AG04450 (cell line): ENCODE data around the gene PPY. TPM values are rescaled to one million over a fixed set of nuclear protein-coding genes. Genes with fewer than 3 reads are reported as not detected.

ENCODE experiments used
- CTCF ChIA-PET: fragments of 300-600, 350-600 bp; formaldehyde crosslinking; extraction: SDS; loops from one replicate; lab custom pipeline; 2022; ENCODE audit warnings: antibody characterized with exemption, inconsistent platforms; lab: Charles Lee
- POLR2A ChIA-PET: fragments of 350-600 bp; formaldehyde crosslinking; extraction: SDS; loops from one replicate; lab custom pipeline; 2021; ENCODE audit warnings: antibody characterized with exemption, inconsistent platforms; lab: Yijun Ruan, JAX
- DNase-seq: peaks from one replicate; pipeline ENCODE4 v3.0.0-alpha.2; 2011; ENCODE audit warnings: low read depth, low spot score
- H3K27ac ChIP-seq: one replicate; pipeline ENCODE4 v1.5.1; 2012; ENCODE audit warnings: low read depth, low read length, control low read depth
- H3K27me3 ChIP-seq: one replicate; pipeline ENCODE4 v1.6.0; 2012; ENCODE audit warnings: low read length; ENCODE audit not compliant: control insufficient read depth, insufficient read depth
- H3K4me3 ChIP-seq: 2 replicates; pipeline ENCODE4 v1.5.1; 2011; ENCODE audit warnings: mild to moderate bottlenecking, low read depth, low read length, control low read depth
- H3K9me3 ChIP-seq: 2 replicates; pipeline ENCODE4 v1.5.1; 2012; ENCODE audit warnings: low read length; ENCODE audit not compliant: control insufficient read depth, insufficient read depth
- CTCF ChIP-seq: IDR thresholded peaks from 2 replicates; pipeline ENCODE4 v1.5.1; 2011; ENCODE audit warnings: low read depth, low read length, control low read depth, inconsistent platforms
- polyA plus RNA-seq: library from polyadenylated mRNA; depleted of rRNA; stranded (reverse); fragments of >200 nt; gene quantifications from 2 replicates; pipeline ENCODE4 v1.2.3, GENCODE V29; 2011

The PPY gene
- polyA plus RNA-seq, 1 experiment = not detected

- Histone ChIP-seq H3K4me3 (no peak overlapping the region), H3K27ac (no peak overlapping the region), H3K27me3 (peaks cover 37% of the 10 kb centered on the region), H3K9me3 (no peaks in the 10 kb centered on the region; the same call in 1 of the 2 replicates)
- DNase-seq = no peak
- no peak for TF ChIP-seq CTCF
- ChIA-PET POLR2A (no interaction called here), CTCF (no interaction called here)
These were observed 36.8 kb downstream of the PPY start for GRCh38 chr17:43905400-43905984.

- CTCF ChIA-PET = interaction anchor here (0.7 to 2.1 kb wide), 3 partner anchors 8 to 56 kb away, joined by 3 to 5 read pairs (median 3); no protein-coding TSS in a partner anchor
- POLR2A ChIA-PET = no interaction called here
- TF ChIP-seq CTCF = no peak
- H3K27me3 ChIP-seq = peaks cover 33% of the 10 kb centered on the region
- no peak overlapping the region for H3K4me3 ChIP-seq
- no peaks in the 10 kb centered on the region; the same call in 1 of the 2 replicates for H3K9me3 ChIP-seq
- no peak overlapping the region for H3K27ac ChIP-seq
- no peak for DNase-seq
These were observed 40.3 kb downstream of the PPY start for GRCh38 chr17:43901861-43902589.

GRCh38 chr17:43900858-43901754 is 41.2 kb downstream of the PPY start:
- DNase-seq = no peak
- Histone ChIP-seq H3K27ac (no peak overlapping the region), H3K27me3 (peaks cover 31% of the 10 kb centered on the region), H3K9me3 (no peaks in the 10 kb centered on the region), H3K4me3 (peak overlapping the region; percentile 57)
- no peak for TF ChIP-seq CTCF
- CTCF ChIA-PET = interaction anchor here (1.0 to 2.1 kb wide), 3 partner anchors 9 to 55 kb away, joined by 3 to 5 read pairs (median 3); no protein-coding TSS in a partner anchor
- POLR2A ChIA-PET = no interaction called here

- ChIA-PET POLR2A (interaction anchor here (0.6 kb wide), 1 partner anchor 308 kb away, joined by 4 read pairs; no protein-coding TSS in a partner anchor), CTCF (interaction anchor here (0.7 to 2.1 kb wide), 3 partner anchors 10 to 240 kb away, joined by 3 to 9 read pairs (median 5); no protein-coding TSS in a partner anchor)
- DNase-seq = peak; percentile 29
- peak overlapping the region; percentile 57 for H3K4me3 ChIP-seq
- no peak overlapping the region for H3K27ac ChIP-seq
- H3K27me3 ChIP-seq = peaks cover 25% of the 10 kb centered on the region
- TF ChIP-seq CTCF = no peak
- H3K9me3 ChIP-seq = no peaks in the 10 kb centered on the region
These were observed 42.0 kb downstream of the PPY start for GRCh38 chr17:43900183-43900857.
